IMR-90 (cell line): ENCODE results near the gene GGT5. TPM values are rescaled to one million over a fixed set of nuclear protein-coding genes. Genes with fewer than 3 reads are reported as not detected.

Experiments
- ATAC-seq: fragments of 200-7000 bp; cut with Tn5 transposase; 2 replicates; pipeline ENCODE4 v1.9.1; 2020; ENCODE audit warnings: low read depth, mild to moderate bottlenecking, moderate library complexity
- BruUV-seq: library from RNA; stranded (reverse); fragments of 400-500 nt; replicated peaks from 2 replicates; lab custom pipeline; 2021; lab: Mats Ljungman, UMichigan
- CTCF ChIA-PET: fragments of 300-600 bp; formaldehyde crosslinking; extraction: SDS; loops from one replicate; lab custom pipeline; 2021; ENCODE audit warnings: antibody characterized with exemption; lab: Yijun Ruan, JAX
- POLR2A ChIA-PET: fragments of 300-600 bp; sonication (Branson Sonifier 250); formaldehyde crosslinking; loops from one replicate; lab custom pipeline; 2022; ENCODE audit warnings: antibody characterized with exemption; ENCODE audit not compliant: unreplicated experiment; lab: Charles Lee
- DNase-seq: peaks from one replicate; pipeline ENCODE4 v3.0.0; 2013
- H2AFZ ChIP-seq: replicated peaks from 2 replicates; pipeline ENCODE3; 2013; ENCODE audit warnings: low read length, mild to moderate bottlenecking; ENCODE audit not compliant: poor library complexity
- H2AK5ac ChIP-seq: 2 replicates; pipeline ENCODE4 v1.6.1; 2013; ENCODE audit warnings: low read depth, low read length, inconsistent platforms
- H2AK9ac ChIP-seq: replicated peaks from 2 replicates; pipeline ENCODE3; 2013; ENCODE audit warnings: mild to moderate bottlenecking, low read depth, low read length, moderate library complexity; ENCODE audit not compliant: poor library complexity
- H2BK120ac ChIP-seq: 2 replicates; pipeline ENCODE4 v1.6.1; 2013; ENCODE audit warnings: low read depth, low read length, inconsistent platforms
- H2BK15ac ChIP-seq: 3 replicates; pipeline ENCODE4 v1.6.1; 2013; ENCODE audit warnings: low read depth, low read length, inconsistent platforms
- H2BK20ac ChIP-seq: 2 replicates; pipeline ENCODE4 v1.6.1; 2013; ENCODE audit warnings: low read depth, mild to moderate bottlenecking, inconsistent platforms, low read length, moderate library complexity
- H2BK5ac ChIP-seq: 2 replicates; pipeline ENCODE4 v1.6.1; 2013; ENCODE audit warnings: mild to moderate bottlenecking, low read depth, low read length, inconsistent platforms; ENCODE audit not compliant: poor library complexity, severe bottlenecking
- H3K14ac ChIP-seq: replicated peaks from 2 replicates; pipeline ENCODE4 v1.6.1; 2013; ENCODE audit warnings: low read depth, low read length, inconsistent platforms
- H3K18ac ChIP-seq: 2 replicates; pipeline ENCODE4 v1.6.1; 2013; ENCODE audit warnings: low read depth, low read length, control low read depth
- H3K23ac ChIP-seq: 2 replicates; pipeline ENCODE4 v1.6.1; 2013; ENCODE audit warnings: low read depth, low read length, inconsistent platforms
- H3K27ac ChIP-seq: 2 replicates; pipeline ENCODE4 v1.5.1; 2013; ENCODE audit warnings: mild to moderate bottlenecking, control low read depth, low read length; ENCODE audit not compliant: insufficient read depth
- H3K27me3 ChIP-seq: 2 replicates; pipeline ENCODE4 v1.6.1; 2013; ENCODE audit warnings: low read length; ENCODE audit not compliant: control insufficient read depth, insufficient read depth
- H3K36me3 ChIP-seq: 2 replicates; pipeline ENCODE4 v1.6.1; 2013; ENCODE audit warnings: low read length, mixed read lengths; ENCODE audit not compliant: control insufficient read depth, insufficient read depth
- H3K4ac ChIP-seq: 2 replicates; pipeline ENCODE4 v1.6.1; 2013; ENCODE audit warnings: low read depth, low read length, inconsistent platforms
- H3K4me1 ChIP-seq: 2 replicates; pipeline ENCODE4 v1.6.1; 2013; ENCODE audit warnings: low read length, mixed read lengths; ENCODE audit not compliant: control insufficient read depth, insufficient read depth
- H3K4me2 ChIP-seq: 2 replicates; pipeline ENCODE4 v1.6.1; 2013; ENCODE audit warnings: low read depth, mild to moderate bottlenecking, control low read depth, low read length, moderate library complexity
- H3K4me3 ChIP-seq: 2 replicates; pipeline ENCODE4 v1.5.1; 2013; ENCODE audit warnings: low read depth, mild to moderate bottlenecking, control low read depth, low read length, moderate library complexity; ENCODE audit not compliant: insufficient read depth
- H3K56ac ChIP-seq: 2 replicates; pipeline ENCODE4 v1.6.1; 2013; ENCODE audit warnings: low read length, inconsistent platforms; ENCODE audit not compliant: insufficient read depth; ENCODE audit errors: extremely low read depth
- H3K79me1 ChIP-seq, 2 experiments: 2 replicates each; pipeline ENCODE4 v1.6.1; 2013; ENCODE audit warnings: low read length in 2 of 2, inconsistent platforms in 1 of 2, low read depth in 1 of 2
- H3K9ac ChIP-seq: 2 replicates; pipeline ENCODE4 v1.6.1; 2013; ENCODE audit warnings: low read depth, low read length, control low read depth
- H3K9me1 ChIP-seq: 2 replicates; pipeline ENCODE4 v1.6.1; 2013; ENCODE audit warnings: low read length, inconsistent platforms; ENCODE audit not compliant: insufficient read depth
- H3K9me3 ChIP-seq: 2 replicates; pipeline ENCODE4 v1.6.1; 2013; ENCODE audit warnings: low read length; ENCODE audit not compliant: control insufficient read depth, insufficient read depth
- H4K20me1 ChIP-seq: 2 replicates; pipeline ENCODE4 v1.6.1; 2013; ENCODE audit warnings: low read length, inconsistent platforms; ENCODE audit not compliant: insufficient read depth
- H4K5ac ChIP-seq: 2 replicates; pipeline ENCODE4 v1.6.1; 2013; ENCODE audit warnings: mild to moderate bottlenecking, low read depth, low read length, control low read depth
- H4K8ac ChIP-seq, 2 experiments: 2 replicates each; pipeline ENCODE4 v1.6.1; 2013; ENCODE audit warnings: low read depth in 2 of 2, low read length in 2 of 2, control low read depth in 1 of 2, inconsistent platforms in 1 of 2
- H4K91ac ChIP-seq: 2 replicates; pipeline ENCODE4 v1.6.1; 2013; ENCODE audit warnings: low read depth, low read length, inconsistent platforms; ENCODE audit not compliant: insufficient read depth
- BHLHE40 ChIP-seq: fragments of 150-350 bp; IDR thresholded peaks from 2 replicates; pipeline ENCODE4 v1.6.1; 2016; ENCODE audit warnings: mild to moderate bottlenecking, low read depth, low read length
- ELK1 ChIP-seq: fragments of 150-350 bp; IDR thresholded peaks from 2 replicates; pipeline ENCODE4 v1.6.1; 2016; ENCODE audit warnings: low read depth, mild to moderate bottlenecking, low read length, moderate library complexity, borderline replicate concordance
- MAFK ChIP-seq: IDR thresholded peaks from 2 replicates; pipeline ENCODE4 v1.6.1; 2012; ENCODE audit warnings: low read depth, low read length, improper control_type of control experiment
- MAZ ChIP-seq: IDR thresholded peaks from 2 replicates; pipeline ENCODE4 v1.6.1; 2012; ENCODE audit warnings: low read depth, mild to moderate bottlenecking, low read length, improper control_type of control experiment, moderate library complexity, borderline replicate concordance
- MXI1 ChIP-seq: IDR thresholded peaks from 2 replicates; pipeline ENCODE4 v1.6.1; 2012; ENCODE audit warnings: low read depth, mild to moderate bottlenecking, low read length, moderate library complexity, borderline replicate concordance
- NFE2L2 ChIP-seq: fragments of 150-350 bp; IDR thresholded peaks from 2 replicates; pipeline ENCODE4 v1.6.1; 2016; ENCODE audit warnings: low read depth, mild to moderate bottlenecking, low read length
- RAD21 ChIP-seq: IDR thresholded peaks from 2 replicates; pipeline ENCODE4 v1.6.1; 2012; ENCODE audit warnings: low read length, improper control_type of control experiment
- WGBS, 2 experiments: methylation state at CpG; one replicate each; pipeline versions ENCODE4 v1.1.5 to v1.1.7; 2013; ENCODE audit warnings: missing lambda C conversion rate in 2 of 2; ENCODE audit not compliant: insufficient read length in 1 of 2; ENCODE audit errors: extremely low coverage in 2 of 2; 5-methylcytosine and 5-hydroxymethylcytosine counted together
- dilution Hi-C: fragments of 300-500 bp; cut with HindIII; formaldehyde crosslinking; loops from one replicate; pipeline ENCODE4 v1.14.3; 2018; ENCODE audit warnings: low sequenced_read_pairs; ENCODE audit not compliant: unreplicated experiment
- in situ Hi-C: fragments of 300-500 bp; cut with MboI; formaldehyde crosslinking; loops from 3 replicates; pipeline ENCODE4 v1.14.3; 2019; ENCODE audit warnings: low sequenced_read_pairs, inconsistent platforms, mixed read lengths
- intact Hi-C: fragments of 100-400 bp; cut with micrococcal nuclease; formaldehyde crosslinking; loops from 2 replicates; pipeline ENCODE4 v1.10.0; 2022
- polyA plus RNA-seq, 3 experiments: library from polyadenylated mRNA; depleted of rRNA; stranded (reverse); fragments of >200 nt; gene quantifications; 2 replicates each; pipeline ENCODE4 v1.2.3, GENCODE V29; 2012; ENCODE audit warnings: low replicate concordance in 1 of 3
- total RNA-seq: library from RNA; depleted of rRNA; stranded (reverse); fragments of >200 nt; gene quantifications from 2 replicates; pipeline ENCODE4 v1.2.3, GENCODE V29; 2012
- TF ChIP-seq, protein P1 (sequence below): conservative IDR thresholded peaks from 2 replicates; pipeline ENCODE4 v1.5.1; 2012; ENCODE audit warnings: mild to moderate bottlenecking, low read depth, low read length, improper control_type of control experiment

Gene GGT5
- total and polyA plus RNA-seq, 2 of the 4 experiments (the other 2 are of a cell fraction), result 0.18 to 5.8 TPM

- TF ChIP-seq BHLHE40, result no peak
- TF ChIP-seq RAD21, result no peak
- TF ChIP-seq NFE2L2, result no peak
- TF ChIP-seq MAFK, result no peak
- TF ChIP-seq, protein P1, sequence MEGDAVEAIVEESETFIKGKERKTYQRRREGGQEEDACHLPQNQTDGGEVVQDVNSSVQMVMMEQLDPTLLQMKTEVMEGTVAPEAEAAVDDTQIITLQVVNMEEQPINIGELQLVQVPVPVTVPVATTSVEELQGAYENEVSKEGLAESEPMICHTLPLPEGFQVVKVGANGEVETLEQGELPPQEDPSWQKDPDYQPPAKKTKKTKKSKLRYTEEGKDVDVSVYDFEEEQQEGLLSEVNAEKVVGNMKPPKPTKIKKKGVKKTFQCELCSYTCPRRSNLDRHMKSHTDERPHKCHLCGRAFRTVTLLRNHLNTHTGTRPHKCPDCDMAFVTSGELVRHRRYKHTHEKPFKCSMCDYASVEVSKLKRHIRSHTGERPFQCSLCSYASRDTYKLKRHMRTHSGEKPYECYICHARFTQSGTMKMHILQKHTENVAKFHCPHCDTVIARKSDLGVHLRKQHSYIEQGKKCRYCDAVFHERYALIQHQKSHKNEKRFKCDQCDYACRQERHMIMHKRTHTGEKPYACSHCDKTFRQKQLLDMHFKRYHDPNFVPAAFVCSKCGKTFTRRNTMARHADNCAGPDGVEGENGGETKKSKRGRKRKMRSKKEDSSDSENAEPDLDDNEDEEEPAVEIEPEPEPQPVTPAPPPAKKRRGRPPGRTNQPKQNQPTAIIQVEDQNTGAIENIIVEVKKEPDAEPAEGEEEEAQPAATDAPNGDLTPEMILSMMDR, result no peak
- no peak for TF ChIP-seq MXI1
- TF ChIP-seq MAZ, result no peak
- no peak for TF ChIP-seq ELK1
- Histone ChIP-seq H3K14ac (no peak overlapping the region), H3K18ac (no peak overlapping the region), H2AFZ (no peak overlapping the region), H2BK15ac (no peak overlapping the region), H2BK120ac (no peak overlapping the region), H4K91ac (no peak overlapping the region), H2BK5ac (no peak overlapping the region), H3K4me2 (no peak overlapping the region), H3K4me3 (no peak overlapping the region), H3K9me1 (no peaks in the 10 kb centered on the region; the same call in 1 of the 2 replicates), H3K56ac (no peak overlapping the region), H3K36me3 (no peaks in the 10 kb centered on the region; the same call in 1 of the 2 replicates), H2AK5ac (no peak overlapping the region), H3K27me3 (no peaks in the 10 kb centered on the region), H3K4ac (no peak overlapping the region), H3K27ac (no peak overlapping the region), H3K9ac (no peak overlapping the region), H4K8ac (no peak overlapping the region), H3K9me3 (no peaks in the 10 kb centered on the region), H3K23ac (no peak overlapping the region), H4K20me1 (no peaks in the 10 kb centered on the region), H3K4me1 (no peaks in the 10 kb centered on the region), H2AK9ac (no peak overlapping the region), H4K5ac (no peak overlapping the region), H3K79me1 (no peaks in the 10 kb centered on the region; a peak in 1 of 4 replicates), H2BK20ac (no peak overlapping the region)
- intact Hi-C loops (no loop called here), dilution Hi-C loops (no loop called here), in situ Hi-C loops (no loop called here)
- BruUV-seq, result no TSS peak
- ChIA-PET POLR2A (no interaction called here), CTCF (no interaction called here)
- DNase-seq, result no peak
- 96% methylated on average over 11 of the region's 15 CpGs; no CpG with 5 or more reads in 1 of the 2 experiments for WGBS, 2 experiments
- no peak for ATAC-seq
Observed at GRCh38 chr22:24232725-24233124, 12.2 kb downstream of the GGT5 start.
